SU-DHL-6 (cell line): ENCODE data around the gene NFIB.

Experiments
- EZH2phosphoT487 ChIP-seq: fragments of 200-600 bp; sonication (generic), shearing (Covaris generic); conservative IDR thresholded peaks from 2 replicates; pipeline ENCODE4 v1.6.1; 2018; ENCODE audit warnings: mild to moderate bottlenecking, antibody characterized with exemption, low read length, moderate library complexity, mixed read lengths
- TF ChIP-seq, protein P1 (sequence below): fragments of 200-600 bp; sonication (generic); IDR thresholded peaks from one replicate; pipeline ENCODE4 v1.5.1; 2017; ENCODE audit warnings: antibody characterized with exemption, mild to moderate bottlenecking, low read length, moderate library complexity; ENCODE audit not compliant: insufficient read depth, poor library complexity, severe bottlenecking

DNA sequence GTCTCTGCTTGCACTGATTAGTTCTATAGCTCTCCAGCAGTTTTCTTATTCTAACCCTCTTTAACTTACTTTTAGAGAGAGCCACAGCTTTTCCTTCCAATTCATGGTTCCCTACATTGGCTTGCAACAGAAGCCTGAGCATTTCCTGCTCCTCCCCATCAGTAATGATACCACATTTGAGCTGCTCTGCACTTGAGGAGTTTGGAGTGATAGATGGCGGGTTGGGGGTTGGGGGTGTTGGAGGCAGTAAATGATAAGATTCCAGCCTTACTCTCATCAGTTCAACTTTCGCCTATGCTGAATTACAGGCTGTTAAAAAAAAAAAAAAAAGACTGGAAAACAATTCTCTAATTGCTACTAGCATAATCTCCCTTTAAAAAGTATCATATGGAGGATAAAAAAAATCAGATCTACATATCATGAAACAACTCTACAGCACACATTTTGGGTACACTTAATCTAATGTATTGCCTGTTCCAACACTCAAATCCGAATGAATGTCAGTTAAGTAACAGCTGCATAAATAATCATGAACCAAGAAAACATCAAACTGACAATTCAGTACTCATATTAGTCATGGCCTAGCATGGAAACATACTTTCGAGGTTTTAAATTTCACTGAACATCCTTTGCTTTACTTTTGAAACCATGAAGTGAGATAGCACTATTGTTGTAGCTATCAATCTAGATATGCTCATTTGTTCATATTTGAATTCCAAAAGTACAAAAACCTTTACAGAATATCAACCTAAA, 224.7 kb downstream of the NFIB start:
- TF ChIP-seq, protein P1, sequence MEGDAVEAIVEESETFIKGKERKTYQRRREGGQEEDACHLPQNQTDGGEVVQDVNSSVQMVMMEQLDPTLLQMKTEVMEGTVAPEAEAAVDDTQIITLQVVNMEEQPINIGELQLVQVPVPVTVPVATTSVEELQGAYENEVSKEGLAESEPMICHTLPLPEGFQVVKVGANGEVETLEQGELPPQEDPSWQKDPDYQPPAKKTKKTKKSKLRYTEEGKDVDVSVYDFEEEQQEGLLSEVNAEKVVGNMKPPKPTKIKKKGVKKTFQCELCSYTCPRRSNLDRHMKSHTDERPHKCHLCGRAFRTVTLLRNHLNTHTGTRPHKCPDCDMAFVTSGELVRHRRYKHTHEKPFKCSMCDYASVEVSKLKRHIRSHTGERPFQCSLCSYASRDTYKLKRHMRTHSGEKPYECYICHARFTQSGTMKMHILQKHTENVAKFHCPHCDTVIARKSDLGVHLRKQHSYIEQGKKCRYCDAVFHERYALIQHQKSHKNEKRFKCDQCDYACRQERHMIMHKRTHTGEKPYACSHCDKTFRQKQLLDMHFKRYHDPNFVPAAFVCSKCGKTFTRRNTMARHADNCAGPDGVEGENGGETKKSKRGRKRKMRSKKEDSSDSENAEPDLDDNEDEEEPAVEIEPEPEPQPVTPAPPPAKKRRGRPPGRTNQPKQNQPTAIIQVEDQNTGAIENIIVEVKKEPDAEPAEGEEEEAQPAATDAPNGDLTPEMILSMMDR, result no peak
- no peak for TF ChIP-seq EZH2phosphoT487
